Calu3 (cell line): ENCODE measurements around the gene MUC7. TPM values are rescaled to one million over a fixed set of nuclear protein-coding genes. Genes with fewer than 3 reads are reported as not detected.
"Not testable (repeated sequence)": the region's sequence is repeated elsewhere in the genome, so short reads cannot be mapped to it uniquely, and the experiment has no call there.

Experiments
- BruUV-seq: library from RNA; stranded (reverse); fragments of 400-500 nt; replicated peaks from 2 replicates; lab custom pipeline; 2021; lab: Mats Ljungman, UMichigan
- CTCF ChIA-PET: fragments of 300-600 bp; sonication (Branson Sonifier 250); formaldehyde crosslinking; loops from one replicate; lab custom pipeline; 2022; ENCODE audit warnings: antibody characterized with exemption; lab: Charles Lee
- DNase-seq: peaks from one replicate; pipeline ENCODE4 v3.0.0; 2022
- H3K27ac Mint-ChIP-seq: one replicate; pipeline ENCODE4 v1.8.0; 2022; ENCODE audit warnings: mixed read lengths; ENCODE audit not compliant: unreplicated experiment
- H3K27me3 Mint-ChIP-seq: one replicate; pipeline ENCODE4 v1.8.0; 2022; ENCODE audit warnings: mixed read lengths; ENCODE audit not compliant: unreplicated experiment
- H3K36me3 Mint-ChIP-seq: one replicate; pipeline ENCODE4 v1.8.0; 2022; ENCODE audit warnings: mild to moderate bottlenecking, moderate library complexity, mixed read lengths; ENCODE audit not compliant: insufficient read depth, unreplicated experiment
- H3K4me1 Mint-ChIP-seq: one replicate; pipeline ENCODE4 v1.8.0; 2022; ENCODE audit warnings: mild to moderate bottlenecking, low read depth, mixed read lengths; ENCODE audit not compliant: unreplicated experiment
- H3K4me3 Mint-ChIP-seq: one replicate; pipeline ENCODE4 v1.8.0; 2022; ENCODE audit warnings: mild to moderate bottlenecking, low read depth, moderate library complexity, mixed read lengths; ENCODE audit not compliant: unreplicated experiment
- H3K9me3 Mint-ChIP-seq: one replicate; pipeline ENCODE4 v1.8.0; 2022; ENCODE audit warnings: low read depth, mixed read lengths; ENCODE audit not compliant: unreplicated experiment
- intact Hi-C: fragments of 100-400 bp; cut with micrococcal nuclease; formaldehyde crosslinking; loops from one replicate; pipeline ENCODE4 v1.10.0; 2022; ENCODE audit not compliant: unreplicated experiment
- total RNA-seq: library from RNA; stranded (reverse); gene quantifications from 2 replicates; pipeline ENCODE4 v1.2.3, GENCODE V29; 2022
- TF ChIP-seq, protein P1 (sequence below): fragments of 200-600 bp; IDR thresholded peaks from one replicate; pipeline ENCODE4 v1.8.0; 2022; ENCODE audit warnings: antibody characterized with exemption; ENCODE audit not compliant: unreplicated experiment

Gene MUC7
- total RNA-seq, 1 experiment from 2014 or later: not detected

GRCh38 chr4:70463335-70463734 is 8.7 kb upstream of the MUC7 start:
- H3K27ac Mint-ChIP-seq: no peak overlapping the region
- TF ChIP-seq, protein P1, sequence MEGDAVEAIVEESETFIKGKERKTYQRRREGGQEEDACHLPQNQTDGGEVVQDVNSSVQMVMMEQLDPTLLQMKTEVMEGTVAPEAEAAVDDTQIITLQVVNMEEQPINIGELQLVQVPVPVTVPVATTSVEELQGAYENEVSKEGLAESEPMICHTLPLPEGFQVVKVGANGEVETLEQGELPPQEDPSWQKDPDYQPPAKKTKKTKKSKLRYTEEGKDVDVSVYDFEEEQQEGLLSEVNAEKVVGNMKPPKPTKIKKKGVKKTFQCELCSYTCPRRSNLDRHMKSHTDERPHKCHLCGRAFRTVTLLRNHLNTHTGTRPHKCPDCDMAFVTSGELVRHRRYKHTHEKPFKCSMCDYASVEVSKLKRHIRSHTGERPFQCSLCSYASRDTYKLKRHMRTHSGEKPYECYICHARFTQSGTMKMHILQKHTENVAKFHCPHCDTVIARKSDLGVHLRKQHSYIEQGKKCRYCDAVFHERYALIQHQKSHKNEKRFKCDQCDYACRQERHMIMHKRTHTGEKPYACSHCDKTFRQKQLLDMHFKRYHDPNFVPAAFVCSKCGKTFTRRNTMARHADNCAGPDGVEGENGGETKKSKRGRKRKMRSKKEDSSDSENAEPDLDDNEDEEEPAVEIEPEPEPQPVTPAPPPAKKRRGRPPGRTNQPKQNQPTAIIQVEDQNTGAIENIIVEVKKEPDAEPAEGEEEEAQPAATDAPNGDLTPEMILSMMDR: no peak
- H3K36me3 Mint-ChIP-seq: no peaks in the 10 kb centered on the region
- DNase-seq: no peak
- peaks cover 4% of the 10 kb centered on the region for H3K9me3 Mint-ChIP-seq
- no TSS peak for BruUV-seq
- intact Hi-C loops: no loop called here
- no peaks in the 10 kb centered on the region for H3K27me3 Mint-ChIP-seq
- CTCF ChIA-PET: no interaction called here
- no peak overlapping the region for H3K4me3 Mint-ChIP-seq
- H3K4me1 Mint-ChIP-seq: no peaks in the 10 kb centered on the region

DNA sequence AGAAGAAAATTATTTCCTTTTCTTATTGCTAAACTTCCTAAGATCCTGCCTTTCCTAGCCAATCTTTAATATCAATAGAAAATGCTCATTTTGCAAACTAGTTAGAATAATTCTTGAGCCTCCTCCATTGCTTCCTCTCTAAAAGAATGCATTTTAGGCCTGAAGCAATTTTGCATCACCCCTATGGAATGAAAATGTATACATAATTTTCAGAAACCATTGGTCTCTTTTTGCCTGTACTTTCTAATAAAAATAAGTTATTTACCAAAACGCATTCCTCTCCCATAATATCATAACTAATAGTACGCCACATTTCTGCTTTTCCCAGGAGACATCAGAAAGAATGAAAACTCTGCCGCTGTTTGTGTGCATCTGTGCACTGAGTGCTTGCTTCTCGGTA is 1.7 kb downstream of the MUC7 start:
- no peaks in the 10 kb centered on the region for H3K27me3 Mint-ChIP-seq
- CTCF ChIA-PET: no interaction called here
- no peak for DNase-seq
- intact Hi-C loops: no loop called here
- BruUV-seq: no TSS peak
- no peak overlapping the region for H3K4me3 Mint-ChIP-seq
- no peaks in the 10 kb centered on the region for H3K36me3 Mint-ChIP-seq
- H3K9me3 Mint-ChIP-seq: no peaks in the 10 kb centered on the region
- no peak overlapping the region for H3K27ac Mint-ChIP-seq
- TF ChIP-seq, protein P1: no peak
- no peaks in the 10 kb centered on the region for H3K4me1 Mint-ChIP-seq

DNA sequence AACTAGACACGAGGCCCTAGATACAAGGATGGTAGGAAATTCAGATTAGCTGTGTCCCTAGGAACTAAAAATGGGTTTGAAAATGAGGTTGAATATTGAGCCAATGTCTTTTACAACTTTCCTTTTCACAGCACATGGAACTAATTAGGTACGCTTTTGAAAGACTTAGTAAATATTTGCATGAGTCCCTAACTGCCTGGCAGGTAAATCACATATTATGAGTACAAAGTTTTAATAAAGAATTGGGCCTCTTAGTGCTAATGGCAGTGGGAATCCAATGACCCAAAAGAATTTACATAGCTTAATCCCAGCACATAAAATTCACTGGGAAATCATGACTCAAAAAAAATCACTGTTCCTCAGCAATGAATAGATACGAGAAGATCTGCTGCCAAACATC is 16.8 kb downstream of the MUC7 start:
- no peak overlapping the region for H3K27ac Mint-ChIP-seq
- intact Hi-C loops: no loop called here
- no peaks in the 10 kb centered on the region for H3K4me1 Mint-ChIP-seq
- TF ChIP-seq, protein P1: no peak
- H3K4me3 Mint-ChIP-seq: no peak overlapping the region
- BruUV-seq: no TSS peak
- H3K9me3 Mint-ChIP-seq: no peaks in the 10 kb centered on the region
- H3K36me3 Mint-ChIP-seq: no peaks in the 10 kb centered on the region
- no peak for DNase-seq
- CTCF ChIA-PET: no interaction called here
- H3K27me3 Mint-ChIP-seq: no peaks in the 10 kb centered on the region

- no TSS peak for BruUV-seq
- no peak for DNase-seq
- Mint-ChIP-seq H3K36me3 (no peaks in the 10 kb centered on the region), H3K27ac (no peak overlapping the region), H3K27me3 (no peaks in the 10 kb centered on the region), H3K4me1 (no peaks in the 10 kb centered on the region), H3K4me3 (no peak overlapping the region), H3K9me3 (no peaks in the 10 kb centered on the region)
- TF ChIP-seq, protein P1: no peak
- intact Hi-C loops: no loop called here
- CTCF ChIA-PET: no interaction called here
Observed at GRCh38 chr4:70496231-70496630, 24.2 kb downstream of the MUC7 start.

GRCh38 chr4:70501838-70502237 is 29.8 kb downstream of the MUC7 start:
- DNase-seq, H3K9me3 Mint-ChIP-seq, H3K27me3 Mint-ChIP-seq, H3K4me1 Mint-ChIP-seq, BruUV-seq, CTCF ChIA-PET, H3K4me3 Mint-ChIP-seq, H3K36me3 Mint-ChIP-seq, H3K27ac Mint-ChIP-seq: not testable (repeated sequence)
- intact Hi-C loops: loop anchor here (5.0 to 10.0 kb wide), 2 partner anchors 227 to 815 kb away; no protein-coding TSS in a partner anchor
